ENCODE results near the gene SERP2.
A peak's percentile ranks its signal among the peaks of the same experiment; 100 is the strongest.

SERP2 gene

GRCh38 chr13:44436589-44437337 is 63.1 kb downstream of the SERP2 start:
- DNase-seq, result peak; percentile 8 to 64 (median 32)

GRCh38 chr13:44437356-44438233 is 64.0 kb downstream of the SERP2 start:
- peak in 3 of 6 experiments; percentile 48 to 65 (median 57) for DNase-seq

GRCh38 chr13:44438234-44438579 is 64.6 kb downstream of the SERP2 start:
- no peak for DNase-seq

GRCh38 chr13:44439452-44440024 is 65.9 kb downstream of the SERP2 start:
- no peak for DNase-seq

- no peak for DNase-seq
Measured at GRCh38 chr13:44440046-44440608, 66.5 kb downstream of the SERP2 start.

Measured in stimulated activated naive CD4-positive, alpha-beta T cell (primary cell).